ENCODE results near the gene USF3. TPM values are rescaled to one million over a fixed set of nuclear protein-coding genes. Genes with fewer than 3 reads are reported as not detected.

The USF3 gene
- total and polyA plus RNA-seq, 7 donors: 3.5 to 21.9 (median 10.7) TPM

DNA sequence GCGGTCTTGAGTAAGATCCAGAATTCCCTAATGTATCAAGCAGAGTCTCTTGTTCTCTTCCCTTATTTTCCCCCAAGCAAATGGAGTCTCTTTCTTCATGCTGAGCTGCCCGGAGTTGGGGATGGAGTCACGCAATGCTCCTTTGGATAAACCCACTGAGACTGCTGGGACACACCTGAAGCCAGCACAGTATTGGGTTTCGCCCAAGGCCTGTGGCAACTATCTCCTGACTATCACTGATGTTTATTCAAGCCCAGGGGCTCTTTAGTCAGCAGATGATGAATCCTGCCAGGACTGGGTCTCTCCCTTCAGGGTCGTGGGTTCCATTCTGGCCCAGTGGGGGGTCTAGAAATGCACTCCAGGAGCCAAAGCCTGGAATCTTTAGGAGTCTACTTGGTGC, 11.3 kb downstream of the USF3 start:
- no peak overlapping the region for H3K4me3 ChIP-seq
- no peak for DNase-seq
- no peaks in the 10 kb centered on the region for H3K27me3 ChIP-seq
- peaks cover 0 to 3% (median 0%) of the 10 kb centered on the region in 4 donors for H3K36me3 ChIP-seq
- intact Hi-C loops (cut with DNase I): no loop called here
- WGBS, 2 donors: 95 to 96% methylated on average over 5 of the region's 5 CpGs
- H3K27ac ChIP-seq: no peak overlapping the region
- peaks cover 0 to 13% (median 5%) of the 10 kb centered on the region in 4 donors for H3K4me1 ChIP-seq
- TF ChIP-seq EP300 (IDR thresholded peaks at IDR 0.05): no peak
- TF ChIP-seq POLR2AphosphoS5 (IDR thresholded peaks at IDR 0.05): no peak
- TF ChIP-seq, protein P1, sequence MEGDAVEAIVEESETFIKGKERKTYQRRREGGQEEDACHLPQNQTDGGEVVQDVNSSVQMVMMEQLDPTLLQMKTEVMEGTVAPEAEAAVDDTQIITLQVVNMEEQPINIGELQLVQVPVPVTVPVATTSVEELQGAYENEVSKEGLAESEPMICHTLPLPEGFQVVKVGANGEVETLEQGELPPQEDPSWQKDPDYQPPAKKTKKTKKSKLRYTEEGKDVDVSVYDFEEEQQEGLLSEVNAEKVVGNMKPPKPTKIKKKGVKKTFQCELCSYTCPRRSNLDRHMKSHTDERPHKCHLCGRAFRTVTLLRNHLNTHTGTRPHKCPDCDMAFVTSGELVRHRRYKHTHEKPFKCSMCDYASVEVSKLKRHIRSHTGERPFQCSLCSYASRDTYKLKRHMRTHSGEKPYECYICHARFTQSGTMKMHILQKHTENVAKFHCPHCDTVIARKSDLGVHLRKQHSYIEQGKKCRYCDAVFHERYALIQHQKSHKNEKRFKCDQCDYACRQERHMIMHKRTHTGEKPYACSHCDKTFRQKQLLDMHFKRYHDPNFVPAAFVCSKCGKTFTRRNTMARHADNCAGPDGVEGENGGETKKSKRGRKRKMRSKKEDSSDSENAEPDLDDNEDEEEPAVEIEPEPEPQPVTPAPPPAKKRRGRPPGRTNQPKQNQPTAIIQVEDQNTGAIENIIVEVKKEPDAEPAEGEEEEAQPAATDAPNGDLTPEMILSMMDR (IDR thresholded peaks at IDR 0.05): no peak
- TF ChIP-seq POLR2A (IDR thresholded peaks at IDR 0.05): no peak
- H3K9me3 ChIP-seq: no peaks in the 10 kb centered on the region

DNA sequence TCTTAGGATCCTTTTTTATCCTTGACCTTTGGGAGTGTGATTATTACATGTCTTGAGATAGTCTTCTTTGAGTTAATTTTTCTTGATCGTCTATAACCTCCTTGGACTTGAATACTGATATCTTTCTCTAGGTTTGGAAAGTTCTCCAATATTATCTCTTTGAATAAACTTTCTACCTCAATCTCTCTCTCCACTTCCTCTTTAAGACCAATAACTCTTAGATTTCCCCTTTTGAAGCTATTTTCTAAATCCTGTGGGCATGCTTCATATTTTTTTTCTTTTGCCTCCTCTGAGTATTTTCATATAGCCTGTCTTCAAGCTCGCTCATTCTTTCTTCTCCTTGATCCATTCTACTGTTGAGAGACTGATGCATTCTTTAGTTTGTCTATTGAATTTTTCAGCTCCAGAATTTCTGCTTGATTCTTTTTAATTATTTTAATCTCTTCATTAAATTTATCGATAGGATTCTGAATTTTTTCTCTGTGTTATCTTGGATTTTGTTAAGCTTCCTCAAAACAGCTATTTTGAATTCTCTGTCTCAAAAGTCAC, 12.1 kb downstream of the USF3 start:
- H3K4me1 ChIP-seq: peaks cover 0 to 13% (median 5%) of the 10 kb centered on the region in 4 donors
- intact Hi-C loops (cut with DNase I): no loop called here
- no peak for DNase-seq
- TF ChIP-seq EP300 (IDR thresholded peaks at IDR 0.05) (no peak), POLR2A (IDR thresholded peaks at IDR 0.05) (no peak), POLR2AphosphoS5 (IDR thresholded peaks at IDR 0.05) (no peak)
- TF ChIP-seq, protein P1 (IDR thresholded peaks at IDR 0.05): no peak
- H3K4me3 ChIP-seq: no peak overlapping the region
- H3K27ac ChIP-seq: no peak overlapping the region
- no peaks in the 10 kb centered on the region for H3K27me3 ChIP-seq
- no peaks in the 10 kb centered on the region for H3K9me3 ChIP-seq
- H3K36me3 ChIP-seq: peaks cover 0 to 3% (median 0%) of the 10 kb centered on the region in 4 donors
- WGBS, 2 donors: 97% methylated on average over 3 of the region's 3 CpGs

- no peaks in the 10 kb centered on the region for H3K27me3 ChIP-seq
- H3K4me1 ChIP-seq: no peaks in the 10 kb centered on the region
- intact Hi-C loops (cut with DNase I): no loop called here
- no peak overlapping the region for H3K4me3 ChIP-seq
- DNase-seq: no peak
- H3K36me3 ChIP-seq: peaks cover 0 to 34% (median 2%) of the 10 kb centered on the region in 4 donors
- 97 to 99% methylated on average over 4 of the region's 4 CpGs for WGBS, 2 donors
- TF ChIP-seq, protein P1 (IDR thresholded peaks at IDR 0.05): no peak
- TF ChIP-seq POLR2AphosphoS5 (IDR thresholded peaks at IDR 0.05) (no peak), EP300 (IDR thresholded peaks at IDR 0.05) (no peak), POLR2A (IDR thresholded peaks at IDR 0.05) (no peak)
- no peak overlapping the region for H3K27ac ChIP-seq
- no peaks in the 10 kb centered on the region for H3K9me3 ChIP-seq
These were observed 17.7 kb downstream of the USF3 start for GRCh38 chr3:113678773-113679172.

DNA sequence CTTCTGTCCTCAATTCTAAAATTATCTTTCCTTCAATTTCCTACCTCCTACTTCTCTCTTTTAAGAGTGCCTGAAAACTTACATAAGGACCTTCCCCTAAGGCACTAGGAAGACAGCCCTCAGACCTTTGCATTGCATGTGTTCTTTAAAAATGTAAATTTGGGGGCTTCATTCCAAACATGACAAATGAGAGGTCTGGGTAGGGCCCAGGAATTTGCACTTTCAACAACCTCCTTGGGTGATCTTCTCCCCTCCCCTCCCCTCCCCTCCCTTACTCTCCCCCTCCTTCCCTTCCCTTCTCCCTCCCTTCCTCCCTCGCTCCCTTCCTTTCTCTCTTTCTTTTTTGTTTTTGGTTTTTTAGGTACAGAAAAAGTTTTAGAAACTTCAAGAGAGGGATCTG, 18.7 kb downstream of the USF3 start:
- peaks cover 0 to 44% (median 2%) of the 10 kb centered on the region in 4 donors for H3K36me3 ChIP-seq
- intact Hi-C loops (cut with DNase I): no loop called here
- WGBS, 2 donors: 93 to 95% methylated on average over 1 of the region's 1 CpG

More for the DNA sequence above, 18.7 kb downstream of the USF3 start:
- no peaks in the 10 kb centered on the region for H3K4me1 ChIP-seq
- no peak overlapping the region for H3K27ac ChIP-seq
- DNase-seq: no peak
- H3K9me3 ChIP-seq: no peaks in the 10 kb centered on the region
- H3K27me3 ChIP-seq: no peaks in the 10 kb centered on the region
- no peak overlapping the region for H3K4me3 ChIP-seq
- TF ChIP-seq EP300 (IDR thresholded peaks at IDR 0.05) (no peak), POLR2AphosphoS5 (IDR thresholded peaks at IDR 0.05) (no peak), POLR2A (IDR thresholded peaks at IDR 0.05) (no peak)
- TF ChIP-seq, protein P1 (IDR thresholded peaks at IDR 0.05): no peak
